SK-N-MC (cell line): ENCODE measurements around the gene ABHD12.

Experiments used
- EZH2 ChIP-seq: fragments of 200-600 bp; sonication (generic); IDR thresholded peaks from one replicate; pipeline ENCODE4 v1.6.1; 2017; ENCODE audit warnings: antibody characterized with exemption
- FOXP2 ChIP-seq: optimal IDR thresholded peaks from 2 replicates; pipeline ENCODE3; 2011; ENCODE audit warnings: mild to moderate bottlenecking, moderate library complexity; ENCODE audit not compliant: insufficient read depth; ENCODE audit errors: extremely low read length, control extremely low read depth
- POLR2AphosphoS5 ChIP-seq: IDR thresholded peaks from 2 replicates; pipeline ENCODE4 v1.6.1; 2012; ENCODE audit warnings: mild to moderate bottlenecking, low read depth, low read length, borderline replicate concordance

GRCh38 chr20:25280574-25281535 is 109.8 kb downstream of the ABHD12 start:
- no peak for TF ChIP-seq EZH2
- TF ChIP-seq POLR2AphosphoS5: no peak
- TF ChIP-seq FOXP2: no peak
